Subcutaneous adipose tissue (tissue), 4 donors: ENCODE data around the gene ZNF536. TPM values are rescaled to one million over a fixed set of nuclear protein-coding genes. Genes with fewer than 3 reads are reported as not detected.

Experiments used
- CTCF ChIP-seq: fragments of 450-650 bp; IDR thresholded peaks from one replicate; pipeline ENCODE4 v1.5.1; 2016; ENCODE audit warnings: low read depth, mild to moderate bottlenecking, control low read depth, antibody characterized with exemption, moderate library complexity
- total RNA-seq, 4 donors: library from RNA; depleted of rRNA; stranded (reverse); fragments of >200 nt; gene quantifications; one replicate each; pipeline ENCODE4 v1.1.0, GENCODE V29; 2016

Gene ZNF536
- total RNA-seq, 4 donors from 2014 or later: under 0.01 to 0.17 TPM; not detected in 2

- TF ChIP-seq CTCF: no peak
Observed at GRCh38 chr19:30367421-30367820, 4.8 kb upstream of the ZNF536 start.

- no peak for TF ChIP-seq CTCF
Observed at GRCh38 chr19:30369833-30370232, 2.4 kb upstream of the ZNF536 start.

GRCh38 chr19:30371161-30371836 is 885 bp upstream of the ZNF536 start:
- TF ChIP-seq CTCF: no peak

- TF ChIP-seq CTCF: no peak
Observed at GRCh38 chr19:30373593-30373992, 1.4 kb downstream of the ZNF536 start.

GRCh38 chr19:30374539-30374864 is 2.3 kb downstream of the ZNF536 start:
- no peak for TF ChIP-seq CTCF

- no peak for TF ChIP-seq CTCF
Observed at GRCh38 chr19:30374865-30375552, 2.8 kb downstream of the ZNF536 start.

GRCh38 chr19:30375553-30376031 is 3.4 kb downstream of the ZNF536 start:
- TF ChIP-seq CTCF: no peak
